ENCODE data around the gene DDAH2.

DDAH2 gene

GRCh38 chr6:31737315-31737990 lies 8.4 kb upstream of the DDAH2 start:
- no peak for DNase-seq (ENCODE audit: low spot score)
- in situ Hi-C loops (cut with MboI; ENCODE audit: low pct_unique_long_range_greater_than_20kb, low sequenced_read_pairs, unreplicated experiment): no loop called here
- TF ChIP-seq CTCF (IDR thresholded peaks at IDR 0.05; ENCODE audit: extremely low read depth, insufficient read depth, missing control alignments): no peak

GRCh38 chr6:31736768-31737314 lies 7.7 kb upstream of the DDAH2 start:
- in situ Hi-C loops (cut with MboI; ENCODE audit: low pct_unique_long_range_greater_than_20kb, low sequenced_read_pairs, unreplicated experiment): no loop called here

GRCh38 chr6:31736021-31736767 lies 7.1 kb upstream of the DDAH2 start, which contains the start of gene CLIC1:
Gene CLIC1 (minus strand): TSS chr6:31736530. CDS start chr6:31736300, 230 bp downstream.
- no peak for TF ChIP-seq CTCF (IDR thresholded peaks at IDR 0.05; ENCODE audit: extremely low read depth, insufficient read depth, missing control alignments)
- peak; percentile 84 for DNase-seq (ENCODE audit: low spot score)
- in situ Hi-C loops (cut with MboI; ENCODE audit: low pct_unique_long_range_greater_than_20kb, low sequenced_read_pairs, unreplicated experiment): no loop called here

More at GRCh38 chr6:31736768-31737314, 7.7 kb upstream of the DDAH2 start:
- no peak for TF ChIP-seq CTCF (IDR thresholded peaks at IDR 0.05; ENCODE audit: extremely low read depth, insufficient read depth, missing control alignments)
- no peak for DNase-seq (ENCODE audit: low spot score)

GRCh38 chr6:31734821-31735406 lies 5.8 kb upstream of the DDAH2 start:
- TF ChIP-seq CTCF (IDR thresholded peaks at IDR 0.05; ENCODE audit: extremely low read depth, insufficient read depth, missing control alignments): no peak
- in situ Hi-C loops (cut with MboI; ENCODE audit: low pct_unique_long_range_greater_than_20kb, low sequenced_read_pairs, unreplicated experiment): no loop called here
- peak; percentile 79 for DNase-seq (ENCODE audit: low spot score)

- no peak for TF ChIP-seq CTCF (IDR thresholded peaks at IDR 0.05; ENCODE audit: extremely low read depth, insufficient read depth, missing control alignments)
- in situ Hi-C loops (cut with MboI; ENCODE audit: low pct_unique_long_range_greater_than_20kb, low sequenced_read_pairs, unreplicated experiment): no loop called here
- no peak for DNase-seq (ENCODE audit: low spot score)
These were observed 5.2 kb upstream of the DDAH2 start for GRCh38 chr6:31734247-31734820.

GRCh38 chr6:31733734-31734133 lies 4.6 kb upstream of the DDAH2 start:
- TF ChIP-seq CTCF (IDR thresholded peaks at IDR 0.05; ENCODE audit: extremely low read depth, insufficient read depth, missing control alignments): no peak
- in situ Hi-C loops (cut with MboI; ENCODE audit: low pct_unique_long_range_greater_than_20kb, low sequenced_read_pairs, unreplicated experiment): no loop called here
- no peak for DNase-seq (ENCODE audit: low spot score)
